Osteoblast (primary cell): ENCODE measurements around the gene TKT. TPM values are rescaled to one million over a fixed set of nuclear protein-coding genes. Genes with fewer than 3 reads are reported as not detected.

Experiments
- DNase-seq: peaks from one replicate; pipeline ENCODE4 v3.0.0; 2011; ENCODE audit warnings: low spot score, mixed read lengths; ENCODE audit not compliant: insufficient read length; ENCODE audit errors: missing footprints
- H2AFZ ChIP-seq: 2 replicates; pipeline ENCODE4 v1.6.0; 2011; ENCODE audit warnings: mild to moderate bottlenecking, low read length
- H3K27ac ChIP-seq: 2 replicates; pipeline ENCODE4 v1.5.1; 2011; ENCODE audit warnings: mild to moderate bottlenecking, low read depth, low read length, moderate library complexity
- H3K27me3 ChIP-seq: 2 replicates; pipeline ENCODE4 v1.6.0; 2012; ENCODE audit warnings: mild to moderate bottlenecking, control low read depth, inconsistent platforms, low read length, moderate library complexity; ENCODE audit not compliant: insufficient read depth
- H3K36me3 ChIP-seq: 2 replicates; pipeline ENCODE4 v1.5.1; 2011; ENCODE audit warnings: mild to moderate bottlenecking, low read length, control low read depth, moderate library complexity; ENCODE audit not compliant: insufficient read depth
- H3K4me1 ChIP-seq: 2 replicates; pipeline ENCODE4 v1.5.1; 2011; ENCODE audit warnings: mild to moderate bottlenecking, low read length, control low read depth, moderate library complexity; ENCODE audit not compliant: insufficient read depth
- H3K4me2 ChIP-seq: 2 replicates; pipeline ENCODE4 v1.6.0; 2011; ENCODE audit warnings: mild to moderate bottlenecking, low read length; ENCODE audit not compliant: insufficient read depth
- H3K4me3 ChIP-seq: fragments of 200-600 bp; sonication (generic); 3 replicates; pipeline ENCODE4 v1.5.1; 2012; ENCODE audit warnings: mild to moderate bottlenecking, low read length, inconsistent platforms; ENCODE audit not compliant: insufficient read depth
- H3K79me2 ChIP-seq: 2 replicates; pipeline ENCODE4 v1.6.0; 2012; ENCODE audit warnings: mild to moderate bottlenecking, low read length, control low read depth, inconsistent platforms; ENCODE audit not compliant: insufficient read depth
- H3K9me3 ChIP-seq: 2 replicates; pipeline ENCODE4 v1.5.1; 2011; ENCODE audit warnings: low read depth, low read length, control low read depth
- H4K20me1 ChIP-seq: 2 replicates; pipeline ENCODE4 v1.6.0; 2012; ENCODE audit warnings: mild to moderate bottlenecking, low read length, control low read depth; ENCODE audit not compliant: insufficient read depth
- total RNA-seq: library from RNA; depleted of rRNA; stranded (reverse); fragments of >200 nt; gene quantifications from 2 replicates; pipeline ENCODE4 v1.2.3, GENCODE V29; 2012
- TF ChIP-seq, protein P1 (sequence below): IDR thresholded peaks from 2 replicates; pipeline ENCODE4 v1.5.1; 2011; ENCODE audit warnings: mild to moderate bottlenecking, low read depth, low read length, moderate library complexity; ENCODE audit errors: extremely low read depth

Gene TKT
- total RNA-seq, 1 donor = 453 TPM

DNA sequence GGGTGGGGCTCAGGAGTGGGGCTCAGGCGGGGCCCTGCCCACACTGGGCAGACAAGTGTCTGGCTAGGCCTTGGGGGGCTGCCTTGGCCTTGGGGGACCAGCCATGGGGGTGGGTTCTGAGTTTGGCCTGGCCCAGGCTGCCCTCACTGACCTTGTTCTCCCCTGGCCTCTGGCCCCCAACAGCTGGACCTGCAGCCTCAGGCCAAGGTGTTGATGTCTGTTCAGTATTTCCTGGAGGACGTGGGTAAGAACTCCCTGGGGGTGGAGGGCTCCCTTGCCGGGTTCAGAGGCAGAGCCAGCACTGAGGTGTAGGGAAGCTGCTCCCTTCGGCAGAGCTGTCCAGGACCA, 74.8 kb downstream of the TKT start:
- DNase-seq = peak; percentile 38
- no peaks in the 10 kb centered on the region for H3K27me3 ChIP-seq
- no peak overlapping the region for H3K4me2 ChIP-seq
- no peak overlapping the region for H2AFZ ChIP-seq
- no peak overlapping the region for H3K27ac ChIP-seq
- no peaks in the 10 kb centered on the region for H3K4me1 ChIP-seq
- no peaks in the 10 kb centered on the region for H3K9me3 ChIP-seq
- H3K36me3 ChIP-seq = peaks cover 8% of the 10 kb centered on the region
- peaks cover 5% of the 10 kb centered on the region for H4K20me1 ChIP-seq
- peaks cover 2% of the 10 kb centered on the region for H3K79me2 ChIP-seq
- TF ChIP-seq, protein P1, sequence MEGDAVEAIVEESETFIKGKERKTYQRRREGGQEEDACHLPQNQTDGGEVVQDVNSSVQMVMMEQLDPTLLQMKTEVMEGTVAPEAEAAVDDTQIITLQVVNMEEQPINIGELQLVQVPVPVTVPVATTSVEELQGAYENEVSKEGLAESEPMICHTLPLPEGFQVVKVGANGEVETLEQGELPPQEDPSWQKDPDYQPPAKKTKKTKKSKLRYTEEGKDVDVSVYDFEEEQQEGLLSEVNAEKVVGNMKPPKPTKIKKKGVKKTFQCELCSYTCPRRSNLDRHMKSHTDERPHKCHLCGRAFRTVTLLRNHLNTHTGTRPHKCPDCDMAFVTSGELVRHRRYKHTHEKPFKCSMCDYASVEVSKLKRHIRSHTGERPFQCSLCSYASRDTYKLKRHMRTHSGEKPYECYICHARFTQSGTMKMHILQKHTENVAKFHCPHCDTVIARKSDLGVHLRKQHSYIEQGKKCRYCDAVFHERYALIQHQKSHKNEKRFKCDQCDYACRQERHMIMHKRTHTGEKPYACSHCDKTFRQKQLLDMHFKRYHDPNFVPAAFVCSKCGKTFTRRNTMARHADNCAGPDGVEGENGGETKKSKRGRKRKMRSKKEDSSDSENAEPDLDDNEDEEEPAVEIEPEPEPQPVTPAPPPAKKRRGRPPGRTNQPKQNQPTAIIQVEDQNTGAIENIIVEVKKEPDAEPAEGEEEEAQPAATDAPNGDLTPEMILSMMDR = no peak
- no peak overlapping the region for H3K4me3 ChIP-seq

DNA sequence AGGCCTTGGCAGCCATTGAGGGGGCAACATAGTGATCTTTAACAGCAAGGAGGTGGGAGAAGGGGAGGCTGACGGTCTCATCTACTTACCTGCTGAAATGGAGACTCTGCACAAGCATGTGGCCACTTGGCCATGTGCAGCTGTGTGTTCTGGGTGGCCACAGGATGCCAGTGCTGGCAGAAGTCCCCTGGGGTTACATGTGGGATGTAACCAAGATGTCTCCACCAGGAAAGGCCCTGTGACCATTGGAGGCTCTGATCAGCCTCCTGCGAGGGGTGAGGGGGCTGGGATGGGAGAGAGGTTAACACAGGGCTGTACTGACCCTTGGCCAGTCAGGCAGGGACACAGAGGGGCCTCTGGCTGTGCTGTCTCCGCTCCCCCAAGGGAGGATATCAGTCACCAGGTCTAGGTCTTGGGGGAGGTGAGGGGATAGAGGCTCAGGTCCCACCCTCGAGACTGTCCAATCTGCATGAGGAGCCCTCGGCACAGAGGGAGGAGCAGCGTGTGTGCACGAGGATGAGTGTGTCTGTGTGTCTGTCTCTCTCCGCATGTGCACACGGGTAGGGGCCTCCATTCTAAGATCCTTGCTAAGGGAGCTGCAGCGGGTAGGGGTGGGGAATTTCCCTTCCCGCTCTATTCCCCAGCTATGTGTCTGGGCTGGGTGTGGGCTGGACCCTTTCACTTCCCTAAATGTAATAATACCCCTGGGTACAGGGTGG, 75.4 kb downstream of the TKT start:
- H4K20me1 ChIP-seq = peaks cover 10% of the 10 kb centered on the region
- H3K27ac ChIP-seq = no peak overlapping the region
- H3K9me3 ChIP-seq = no peaks in the 10 kb centered on the region
- peaks cover 7% of the 10 kb centered on the region for H3K79me2 ChIP-seq
- H2AFZ ChIP-seq = no peak overlapping the region
- peak; percentile 30 for DNase-seq
- H3K36me3 ChIP-seq = peaks cover 8% of the 10 kb centered on the region
- no peak overlapping the region for H3K4me3 ChIP-seq
- no peak overlapping the region for H3K4me2 ChIP-seq
- TF ChIP-seq, protein P1 = no peak
- no peaks in the 10 kb centered on the region for H3K27me3 ChIP-seq
- peaks cover 3% of the 10 kb centered on the region for H3K4me1 ChIP-seq

DNA sequence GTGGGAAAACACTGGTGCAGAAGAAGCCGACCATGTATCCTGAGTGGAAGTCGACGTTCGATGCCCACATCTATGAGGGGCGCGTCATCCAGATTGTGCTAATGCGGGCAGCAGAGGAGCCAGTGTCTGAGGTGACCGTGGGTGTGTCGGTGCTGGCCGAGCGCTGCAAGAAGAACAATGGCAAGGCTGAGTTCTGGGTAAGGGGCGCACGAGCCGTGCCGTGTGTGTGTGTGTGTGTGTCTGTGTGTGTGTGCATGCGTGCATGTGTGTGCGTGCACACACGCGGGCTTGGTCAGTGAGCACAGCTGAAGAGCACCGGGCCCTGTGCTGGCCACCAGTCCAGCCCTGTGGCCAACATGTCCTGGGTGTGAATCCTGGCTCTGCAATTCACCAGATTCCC, 76.2 kb downstream of the TKT start:
- TF ChIP-seq, protein P1 = no peak
- Histone ChIP-seq H3K79me2 (peaks cover 7% of the 10 kb centered on the region), H3K4me3 (no peak overlapping the region)

GRCh38 chr3:53178246-53178645, 77.6 kb downstream of the TKT start:
- H3K79me2 ChIP-seq = peaks cover 7% of the 10 kb centered on the region
- H2AFZ ChIP-seq = no peak overlapping the region
- TF ChIP-seq, protein P1 = no peak
- H3K4me1 ChIP-seq = peaks cover 8% of the 10 kb centered on the region
- H3K4me2 ChIP-seq = no peak overlapping the region
- peaks cover 8% of the 10 kb centered on the region for H3K36me3 ChIP-seq
- H4K20me1 ChIP-seq = peaks cover 11% of the 10 kb centered on the region
- H3K9me3 ChIP-seq = no peaks in the 10 kb centered on the region
- H3K27ac ChIP-seq = no peak overlapping the region
- DNase-seq = peak; percentile 13
- H3K4me3 ChIP-seq = no peak overlapping the region
- no peaks in the 10 kb centered on the region for H3K27me3 ChIP-seq

More for the DNA sequence above, 76.2 kb downstream of the TKT start:
- Histone ChIP-seq H3K9me3 (no peaks in the 10 kb centered on the region), H3K4me2 (no peak overlapping the region), H3K27ac (no peak overlapping the region), H2AFZ (no peak overlapping the region), H3K27me3 (no peaks in the 10 kb centered on the region), H4K20me1 (peaks cover 11% of the 10 kb centered on the region), H3K36me3 (peaks cover 8% of the 10 kb centered on the region), H3K4me1 (peaks cover 8% of the 10 kb centered on the region)
- peak; percentile 32 for DNase-seq
